GM23338 (cell line): ENCODE results near the gene ART1. TPM values are rescaled to one million over a fixed set of nuclear protein-coding genes. Genes with fewer than 3 reads are reported as not detected.
A peak's percentile ranks its signal among the peaks of the same experiment; 100 is the strongest.

Experiments
- ATAC-seq: fragments of 200-7000 bp; cut with Tn5 transposase; 3 replicates; pipeline ENCODE4 v1.9.1; 2020
- DNase-seq: peaks from one replicate; pipeline ENCODE4 v3.0.0-alpha.2; 2015; ENCODE audit warnings: low spot score
- H2AFZ ChIP-seq: fragments of 200-600 bp; sonication (generic); 2 replicates; pipeline ENCODE4 v1.8.0; 2016; ENCODE audit warnings: antibody characterized with exemption, mild to moderate bottlenecking, moderate library complexity
- H3F3A ChIP-seq: fragments of 200-600 bp; sonication (generic); replicated peaks from 2 replicates; pipeline ENCODE4 v1.8.0; 2017; ENCODE audit warnings: antibody characterized with exemption, mixed run types, low read depth
- H3K27ac ChIP-seq: fragments of 200-600 bp; sonication (generic); 2 replicates; pipeline ENCODE4 v1.6.1; 2016; ENCODE audit warnings: low read depth
- H3K27me3 ChIP-seq: fragments of 200-600 bp; sonication (generic); 2 replicates; pipeline ENCODE4 v1.8.0; 2016; ENCODE audit warnings: mild to moderate bottlenecking, mixed run types, moderate library complexity; ENCODE audit not compliant: insufficient read depth
- H3K36me3 ChIP-seq: fragments of 200-600 bp; sonication (generic); 2 replicates; pipeline ENCODE4 v1.8.0; 2016; ENCODE audit warnings: mild to moderate bottlenecking; ENCODE audit not compliant: insufficient read depth
- H3K4me1 ChIP-seq: fragments of 200-600 bp; sonication (generic); 2 replicates; pipeline ENCODE4 v1.8.0; 2016; ENCODE audit warnings: mild to moderate bottlenecking, moderate library complexity; ENCODE audit not compliant: insufficient read depth
- H3K4me2 ChIP-seq: fragments of 200-600 bp; sonication (generic); 2 replicates; pipeline ENCODE4 v1.7.1; 2017; ENCODE audit warnings: mixed run types
- H3K4me3 ChIP-seq: fragments of 200-600 bp; sonication (generic); 2 replicates; pipeline ENCODE4 v1.6.1; 2016; ENCODE audit warnings: mixed run types
- H3K79me2 ChIP-seq: fragments of 200-600 bp; sonication (generic); replicated peaks from 2 replicates; pipeline ENCODE4 v1.8.0; 2017; ENCODE audit warnings: mild to moderate bottlenecking; ENCODE audit not compliant: insufficient read depth
- H3K9me2 ChIP-seq: fragments of 200-600 bp; sonication (generic); 2 replicates; pipeline ENCODE4 v1.8.0; 2017; ENCODE audit not compliant: insufficient read depth
- H4K20me1 ChIP-seq: fragments of 200-600 bp; sonication (generic); replicated peaks from 2 replicates; pipeline ENCODE4 v1.8.0; 2017; ENCODE audit warnings: mild to moderate bottlenecking; ENCODE audit not compliant: insufficient read depth
- H3K27ac Mint-ChIP-seq: 2 replicates; pipeline ENCODE4 v1.8.0; 2020; ENCODE audit warnings: inconsistent platforms, mild to moderate bottlenecking, moderate library complexity, mixed read lengths
- H3K27me3 Mint-ChIP-seq: 3 replicates; pipeline ENCODE4 v1.8.0; 2022; ENCODE audit warnings: low read depth, mild to moderate bottlenecking, moderate library complexity, mixed read lengths, inconsistent platforms; ENCODE audit not compliant: insufficient read depth, poor library complexity
- H3K36me3 Mint-ChIP-seq: 3 replicates; pipeline ENCODE4 v1.8.0; 2021; ENCODE audit warnings: low read depth, mild to moderate bottlenecking, inconsistent platforms, moderate library complexity, mixed read lengths
- H3K4me1 Mint-ChIP-seq: 3 replicates; pipeline ENCODE4 v1.8.0; 2020; ENCODE audit warnings: mild to moderate bottlenecking, inconsistent platforms, mixed read lengths
- H3K4me3 Mint-ChIP-seq: 3 replicates; pipeline ENCODE4 v1.8.0; 2021; ENCODE audit warnings: moderate library complexity, mild to moderate bottlenecking, inconsistent platforms, mixed read lengths
- H3K9me3 Mint-ChIP-seq: 3 replicates; pipeline ENCODE4 v1.8.0; 2020; ENCODE audit warnings: moderate library complexity, mild to moderate bottlenecking, inconsistent platforms, mixed read lengths
- CTCF ChIP-seq, 2 experiments: fragments of 200-600 bp in 1 of 2; sonication (generic) in 1 of 2; conservative IDR thresholded peaks; 2 replicates each; pipeline versions ENCODE4 v1.5.1 to v1.6.1; 2016 to 2017; ENCODE audit warnings: antibody characterized with exemption in 2 of 2, low read depth in 2 of 2, mild to moderate bottlenecking in 2 of 2, moderate library complexity in 1 of 2
- EZH2phosphoT487 ChIP-seq: fragments of 200-600 bp; sonication (generic); IDR thresholded peaks from one replicate; pipeline ENCODE4 v1.8.1; 2018; ENCODE audit warnings: antibody characterized with exemption; ENCODE audit not compliant: unreplicated experiment
- JUNB ChIP-seq: IDR thresholded peaks from one replicate; pipeline ENCODE4 v1.6.1; 2016; ENCODE audit warnings: antibody characterized with exemption; ENCODE audit not compliant: unreplicated experiment
- NANOG ChIP-seq: IDR thresholded peaks from 2 replicates; pipeline ENCODE4 v1.6.1; 2016; ENCODE audit warnings: antibody characterized with exemption, borderline replicate concordance
- POLR2AphosphoS5 ChIP-seq: IDR thresholded peaks from 2 replicates; pipeline ENCODE4 v1.6.1; 2016; ENCODE audit warnings: antibody characterized with exemption, low read depth
- STAT1 ChIP-seq: IDR thresholded peaks from one replicate; pipeline ENCODE4 v1.6.1; 2016; ENCODE audit warnings: antibody characterized with exemption; ENCODE audit not compliant: unreplicated experiment
- ZNF114 ChIP-seq: fragments of 250-450 bp; sonication (Bioruptor Pico); IDR thresholded peaks from 2 replicates; pipeline ENCODE4 v1.5.0; 2020; ENCODE audit warnings: mild to moderate bottlenecking, moderate library complexity
- ZNF462 ChIP-seq: fragments of 250-450 bp; sonication (Bioruptor Pico); IDR thresholded peaks from 2 replicates; pipeline ENCODE4 v1.5.0; 2020; ENCODE audit warnings: mild to moderate bottlenecking, moderate library complexity
- polyA plus RNA-seq: library from polyadenylated mRNA; unstranded; fragments of >200 nt; fragmentation: Nextera tagmentation; extraction: Ambion mirVana; gene quantifications from 2 replicates; pipeline ENCODE4 v1.2.1, GENCODE V29; 2016
- total RNA-seq: library from RNA; depleted of rRNA; stranded (reverse); fragments of >200 nt; shearing (Covaris generic); gene quantifications from 2 replicates; pipeline ENCODE4 v1.2.3, GENCODE V29; 2014

ART1 gene
- total and polyA plus RNA-seq, 2 experiments from 2014 or later: not detected

GRCh38 chr11:3639841-3640240 lies 5.1 kb upstream of the ART1 start (continued):
- TF ChIP-seq CTCF (conservative IDR thresholded peaks at IDR 0.05; ENCODE audit: low read depth in 2 of 2) (no peak), ZNF462 (CRISPR knock-in tag) (no peak), ZNF114 (CRISPR knock-in tag) (no peak)

- Histone ChIP-seq H3K4me1 (no peaks in the 10 kb centered on the region; the same call in 1 of the 2 replicates), H3K36me3 (no peaks in the 10 kb centered on the region), H4K20me1 (no peaks in the 10 kb centered on the region), H3K4me3 (peak overlapping the region; percentile 57), H3K27ac (no peak overlapping the region), H3K79me2 (no peaks in the 10 kb centered on the region), H3K4me2 (peak overlapping the region; percentile 94), H3F3A (peaks cover 12% of the 10 kb centered on the region; the same call in 1 of the 2 replicates), H3K9me2 (no peaks in the 10 kb centered on the region), H3K27me3 (peaks cover 8% of the 10 kb centered on the region; the same call in 1 of the 2 replicates), H2AFZ (peak overlapping the region; percentile 97)
- ATAC-seq (peak; percentile 1; the same call in 2 of the 3 replicates), DNase-seq (no peak)
- Mint-ChIP-seq H3K36me3 (peaks cover 18% of the 10 kb centered on the region), H3K4me3 (peak overlapping the region; percentile 78), H3K27me3 (peaks cover 35% of the 10 kb centered on the region), H3K9me3 (peaks cover 20% of the 10 kb centered on the region), H3K4me1 (peaks cover 9% of the 10 kb centered on the region; the same call in 2 of the 3 replicates), H3K27ac (no peak overlapping the region)
- TF ChIP-seq STAT1: no peak
- TF ChIP-seq ZNF114 (CRISPR knock-in tag): no peak
- no peak for TF ChIP-seq ZNF462 (CRISPR knock-in tag)
- TF ChIP-seq JUNB: no peak
- TF ChIP-seq NANOG: no peak
- TF ChIP-seq EZH2phosphoT487: no peak
- no peak for TF ChIP-seq POLR2AphosphoS5
Observed at GRCh38 chr11:3641191-3641590, 3.7 kb upstream of the ART1 start.
